IMR-90 (cell line): ENCODE measurements around the gene RNU1-4.
"Not testable (repeated sequence)": the region's sequence is repeated elsewhere in the genome, so short reads cannot be mapped to it uniquely, and the experiment has no call there.

Experiments used
- BHLHE40 ChIP-seq: fragments of 150-350 bp; IDR thresholded peaks from 2 replicates; pipeline ENCODE4 v1.6.1; 2016; ENCODE audit warnings: mild to moderate bottlenecking, low read depth, low read length
- CEBPB ChIP-seq: IDR thresholded peaks from 2 replicates; pipeline ENCODE4 v1.6.1; 2012; ENCODE audit warnings: low read depth, low read length, improper control_type of control experiment
- CTCF ChIP-seq: conservative IDR thresholded peaks from 2 replicates; pipeline ENCODE4 v1.5.1; 2012; ENCODE audit warnings: mild to moderate bottlenecking, low read depth, low read length, improper control_type of control experiment
- ELK1 ChIP-seq: fragments of 150-350 bp; IDR thresholded peaks from 2 replicates; pipeline ENCODE4 v1.6.1; 2016; ENCODE audit warnings: low read depth, mild to moderate bottlenecking, low read length, moderate library complexity, borderline replicate concordance
- FOS ChIP-seq: fragments of 150-350 bp; IDR thresholded peaks from 2 replicates; pipeline ENCODE4 v1.6.1; 2016; ENCODE audit warnings: low read depth, low read length
- MAZ ChIP-seq: IDR thresholded peaks from 2 replicates; pipeline ENCODE4 v1.6.1; 2012; ENCODE audit warnings: low read depth, mild to moderate bottlenecking, low read length, improper control_type of control experiment, moderate library complexity, borderline replicate concordance
- MXI1 ChIP-seq: IDR thresholded peaks from 2 replicates; pipeline ENCODE4 v1.6.1; 2012; ENCODE audit warnings: low read depth, mild to moderate bottlenecking, low read length, moderate library complexity, borderline replicate concordance
- NFE2L2 ChIP-seq: fragments of 150-350 bp; IDR thresholded peaks from 2 replicates; pipeline ENCODE4 v1.6.1; 2016; ENCODE audit warnings: low read depth, mild to moderate bottlenecking, low read length
- POLR2A ChIP-seq: IDR thresholded peaks from 2 replicates; pipeline ENCODE4 v1.6.1; 2012; ENCODE audit warnings: mild to moderate bottlenecking, low read depth, low read length
- RAD21 ChIP-seq: IDR thresholded peaks from 2 replicates; pipeline ENCODE4 v1.6.1; 2012; ENCODE audit warnings: low read length, improper control_type of control experiment
- RCOR1 ChIP-seq: IDR thresholded peaks from 2 replicates; pipeline ENCODE4 v1.6.1; 2012; ENCODE audit warnings: mild to moderate bottlenecking, low read length, improper control_type of control experiment; ENCODE audit not compliant: insufficient replicate concordance
- SMC3 ChIP-seq: fragments of 150-350 bp; IDR thresholded peaks from 2 replicates; pipeline ENCODE4 v1.6.1; 2016; ENCODE audit warnings: low read depth, mild to moderate bottlenecking, antibody characterized with exemption, low read length, moderate library complexity
- USF2 ChIP-seq: fragments of 150-350 bp; IDR thresholded peaks from 2 replicates; pipeline ENCODE4 v1.6.1; 2017; ENCODE audit warnings: mild to moderate bottlenecking, antibody characterized with exemption, low read length, low read depth

GRCh38 chr1:16764820-16765655, 24.7 kb downstream of the RNU1-4 start:
- TF ChIP-seq NFE2L2, CTCF, MXI1, POLR2A, MAZ, BHLHE40, ELK1, CEBPB, USF2, RCOR1, SMC3, RAD21, FOS: not testable (repeated sequence)
